HepG2 (cell line): ENCODE results near the gene TP73. TPM values are rescaled to one million over a fixed set of nuclear protein-coding genes. Genes with fewer than 3 reads are reported as not detected.

ENCODE experiments used
- ATAC-seq: fragments of 200-7000 bp; cut with Tn5 transposase; 3 replicates; pipeline ENCODE4 v1.9.1; 2020; ENCODE audit warnings: mild to moderate bottlenecking, moderate library complexity
- BruUV-seq: library from RNA; stranded (reverse); fragments of 400-500 nt; replicated peaks from 2 replicates; lab custom pipeline; 2021; lab: Mats Ljungman, UMichigan
- CTCF ChIA-PET: fragments of 300-600 bp; formaldehyde crosslinking; extraction: SDS; loops from one replicate; lab custom pipeline; 2021; ENCODE audit warnings: low total read pairs, inconsistent platforms, low intra/inter-chr PET ratio; lab: Yijun Ruan, JAX
- POLR2A ChIA-PET: fragments of 350-600 bp; sonication (Branson Sonifier 250); formaldehyde crosslinking; loops from one replicate; lab custom pipeline; 2020; ENCODE audit warnings: antibody characterized with exemption, inconsistent platforms; lab: Yijun Ruan, JAX
- DNase-seq: peaks from one replicate; pipeline ENCODE4 v3.0.0-alpha.2; 2015; ENCODE audit warnings: low spot score
- FAIRE-seq: peaks from 3 replicates; lab custom pipeline; 2011; peaks lifted over from hg19 to GRCh38; lab: Jason Lieb, UNC
- H2AFZ ChIP-seq: one replicate; pipeline ENCODE4 v1.6.1; 2011; ENCODE audit warnings: low read length, inconsistent platforms
- H3K27ac ChIP-seq: fragments of 300-600 bp; 3 replicates; pipeline ENCODE4 v1.8.0; 2011; ENCODE audit warnings: mixed run types, mild to moderate bottlenecking, mixed read lengths, low read length, inconsistent platforms; ENCODE audit not compliant: insufficient read depth; ENCODE audit errors: extremely low read length
- H3K27me3 ChIP-seq, 2 experiments: fragments of 200-600 bp in 1 of 2; 2 replicates in 1 of 2; 3 replicates in 1 of 2; pipeline versions ENCODE4 v1.6.0 to v1.8.0; 2011; ENCODE audit warnings: low read length in 2 of 2, mild to moderate bottlenecking in 2 of 2, moderate library complexity in 2 of 2, inconsistent platforms in 1 of 2; ENCODE audit not compliant: insufficient read depth in 2 of 2, control insufficient read depth in 1 of 2
- H3K36me3 ChIP-seq, 2 experiments: fragments of 200-600 bp in 1 of 2; replicated peaks in 1 of 2; 2 replicates in 1 of 2; 3 replicates in 1 of 2; pipeline versions ENCODE4 v1.5.1 to v1.8.0; 2011; ENCODE audit warnings: low read length in 2 of 2, inconsistent platforms in 1 of 2; ENCODE audit not compliant: insufficient read depth in 2 of 2, control insufficient read depth in 1 of 2
- H3K4me1 ChIP-seq: 2 replicates; pipeline ENCODE4 v1.5.1; 2012; ENCODE audit warnings: low read length, inconsistent platforms; ENCODE audit not compliant: insufficient read depth
- H3K4me2 ChIP-seq: 2 replicates; pipeline ENCODE4 v1.6.0; 2011; ENCODE audit warnings: low read depth, low read length, inconsistent platforms
- H3K4me3 ChIP-seq, 3 experiments: fragments of 200-600 bp in 1 of 3; sonication (generic), shearing (Covaris generic) in 1 of 3; replicated peaks in 1 of 3; 2 replicates each; pipeline ENCODE4 v1.5.1; 2011 to 2016; ENCODE audit warnings: low read length in 3 of 3, inconsistent platforms in 2 of 3, low read depth in 2 of 3, mild to moderate bottlenecking in 2 of 3, control low read depth in 1 of 3, mixed read lengths in 1 of 3; ENCODE audit not compliant: insufficient read depth in 1 of 3
- H3K79me2 ChIP-seq: one replicate; pipeline ENCODE4 v1.6.1; 2011; ENCODE audit warnings: low read length, inconsistent platforms; ENCODE audit not compliant: insufficient read depth
- H3K9ac ChIP-seq: 2 replicates; pipeline ENCODE4 v1.6.0; 2011; ENCODE audit warnings: mild to moderate bottlenecking, low read depth, low read length, inconsistent platforms; ENCODE audit not compliant: insufficient read depth
- H3K9me3 ChIP-seq: 2 replicates; pipeline ENCODE4 v1.5.1; 2012; ENCODE audit warnings: mild to moderate bottlenecking, low read length
- H4K20me1 ChIP-seq: 2 replicates; pipeline ENCODE4 v1.6.0; 2011; ENCODE audit warnings: inconsistent platforms, mild to moderate bottlenecking, low read length, moderate library complexity; ENCODE audit not compliant: insufficient read depth
- CHCHD3 ChIP-seq: sonication (generic); formaldehyde crosslinking; IDR thresholded peaks from 2 replicates; pipeline ENCODE4 v1.8.0; 2022; ENCODE audit warnings: mild to moderate bottlenecking, missing genetic modification reagents, moderate library complexity
- DMTF1 ChIP-seq: sonication (generic); formaldehyde crosslinking; IDR thresholded peaks from 2 replicates; pipeline ENCODE4 v1.4.0; 2020; ENCODE audit warnings: mild to moderate bottlenecking, missing genetic modification reagents
- ESRRA ChIP-seq: sonication (generic); formaldehyde crosslinking; IDR thresholded peaks from 2 replicates; pipeline ENCODE4 v1.5.1; 2020; ENCODE audit warnings: mild to moderate bottlenecking, low read depth, missing genetic modification reagents
- ETV5 ChIP-seq: IDR thresholded peaks from 2 replicates; pipeline ENCODE4 v1.6.1; 2018; ENCODE audit warnings: missing biosample characterization, missing genetic modification reagents, inconsistent platforms, borderline replicate concordance
- FLYWCH1 ChIP-seq: sonication (generic); formaldehyde crosslinking; IDR thresholded peaks from 2 replicates; pipeline ENCODE4 v1.8.1; 2023; ENCODE audit warnings: mild to moderate bottlenecking, missing genetic modification reagents
- FUBP1 ChIP-seq: sonication (generic); formaldehyde crosslinking; IDR thresholded peaks from 2 replicates; pipeline ENCODE4 v1.5.1; 2020; ENCODE audit warnings: missing genetic modification reagents, mild to moderate bottlenecking, borderline replicate concordance
- HBP1 ChIP-seq: IDR thresholded peaks from 2 replicates; pipeline ENCODE4 v1.6.1; 2016; ENCODE audit warnings: low read depth, control low read depth
- TFDP2 ChIP-seq: sonication (generic); formaldehyde crosslinking; IDR thresholded peaks from 2 replicates; pipeline ENCODE4 v1.4.0; 2020; ENCODE audit warnings: missing genetic modification reagents
- XRCC5 ChIP-seq: fragments of 200-400 bp; formaldehyde crosslinking; optimal IDR thresholded peaks from 2 replicates; pipeline ENCODE3; 2017; ENCODE audit warnings: mild to moderate bottlenecking, low read length
- YY1 ChIP-seq: IDR thresholded peaks from 2 replicates; pipeline ENCODE4 v1.6.1; 2011; ENCODE audit warnings: low read length, low read depth, moderate library complexity, mild to moderate bottlenecking; ENCODE audit not compliant: insufficient read depth, insufficient replicate concordance
- ZBTB20 ChIP-seq: sonication (generic); formaldehyde crosslinking; IDR thresholded peaks from 2 replicates; pipeline ENCODE4 v1.8.1; 2023; ENCODE audit warnings: missing genetic modification reagents, low read depth, mild to moderate bottlenecking, borderline replicate concordance
- ZBTB4 ChIP-seq: sonication (generic); formaldehyde crosslinking; IDR thresholded peaks from 2 replicates; pipeline ENCODE4 v1.4.0; 2020; ENCODE audit warnings: missing genetic modification reagents, mild to moderate bottlenecking, borderline replicate concordance
- ZNF251 ChIP-seq: sonication (generic); formaldehyde crosslinking; IDR thresholded peaks from 2 replicates; pipeline ENCODE4 v1.9.0; 2021; ENCODE audit warnings: mild to moderate bottlenecking, missing genetic modification reagents
- WGBS: methylation state at CpG from one replicate; pipeline ENCODE4 v1.1.6; 2017; ENCODE audit warnings: low lambda C conversion rate; 5-methylcytosine and 5-hydroxymethylcytosine counted together
- in situ Hi-C: cut with HindIII; loops from 2 replicates; pipeline ENCODE4 v1.10.0; 2017; ENCODE audit warnings: low pct_unique_long_range_greater_than_20kb; ENCODE audit not compliant: extremely low pct_ligation_motif_present
- intact Hi-C: fragments of 100-400 bp; cut with micrococcal nuclease; formaldehyde crosslinking; loops from one replicate; pipeline ENCODE4 v1.10.0; 2022; ENCODE audit not compliant: unreplicated experiment
- polyA plus RNA-seq, 8 experiments: library from polyadenylated mRNA; depleted of rRNA in 3 of 8; stranded (reverse) in 7 of 8; unstranded in 1 of 8; fragments of >200 nt; fragmentation: Illumina TruSeq in 4 of 8; extraction: Trizol in 4 of 8; gene quantifications; 2 replicates each; pipeline versions ENCODE4 v1.2.1 to v1.2.3, GENCODE V29; 2011 to 2016; ENCODE audit warnings: low read depth in 4 of 8, missing spikeins in 1 of 8, mixed read lengths in 1 of 8; ENCODE audit not compliant: insufficient read depth in 1 of 8
- total RNA-seq, 5 experiments: library from RNA; depleted of rRNA; stranded (reverse); fragments of >200 nt; fragmentation: Illumina TruSeq; extraction: Trizol; gene quantifications; 2 replicates each; pipeline ENCODE4 v1.2.3, GENCODE V29; 2016; ENCODE audit warnings: low read depth in 1 of 5

The TP73 gene
- total and polyA plus RNA-seq, 2 of the 13 experiments (the other 11 are each of a cell fraction or from before 2014, with no cell fraction given), result 0.49 to 1.1 TPM

GRCh38 chr1:3657578-3658230 is 5.4 kb downstream of the TP73 start:
- FAIRE-seq, result no peak
- Histone ChIP-seq H4K20me1 (no peaks in the 10 kb centered on the region), H3K79me2 (no peaks in the 10 kb centered on the region), H2AFZ (no peak overlapping the region), H3K4me3 (no peak overlapping the region), H3K4me1 (peaks cover 12% of the 10 kb centered on the region), H3K36me3 (no peaks in the 10 kb centered on the region), H3K27ac (no peak overlapping the region), H3K9ac (no peak overlapping the region), H3K4me2 (no peak overlapping the region), H3K27me3 (peaks cover 2 to 6% of the 10 kb centered on the region in 2 experiments; a peak in 2 of 5 replicates), H3K9me3 (no peaks in the 10 kb centered on the region)
- no TSS peak for BruUV-seq
- 89% methylated on average over 23 of the region's 26 CpGs for WGBS
- in situ Hi-C loops, result no loop called here
- no peak for DNase-seq
- ATAC-seq, result no peak
- POLR2A ChIA-PET, result no interaction called here
- intact Hi-C loops, result no loop called here
- CTCF ChIA-PET, result no interaction called here
- TF ChIP-seq XRCC5 (no peak), FLYWCH1 (CRISPR knock-in tag) (no peak), TFDP2 (no peak), FUBP1 (CRISPR knock-in tag) (no peak), CHCHD3 (CRISPR knock-in tag) (no peak), DMTF1 (CRISPR knock-in tag) (no peak), ETV5 (CRISPR knock-in tag) (no peak), ZBTB4 (CRISPR knock-in tag) (no peak), HBP1 (CRISPR knock-in tag) (no peak), ZNF251 (CRISPR knock-in tag) (no peak), ZBTB20 (no peak), YY1 (no peak), ESRRA (CRISPR knock-in tag) (no peak)
